ENCODE measurements around the gene RNF103. TPM values are rescaled to one million over a fixed set of nuclear protein-coding genes. Genes with fewer than 3 reads are reported as not detected.
"Not testable (repeated sequence)": the region's sequence is repeated elsewhere in the genome, so short reads cannot be mapped to it uniquely, and the experiment has no call there.

The RNF103 gene
- total and polyA plus RNA-seq, 2 donors (not counting 3 experiments of a cell fraction or from before 2014, with no cell fraction given), result 15.6 to 24.2 TPM

GRCh38 chr2:86589701-86590100 is 34.0 kb downstream of the RNF103 start:
- FAIRE-seq; H3K9ac ChIP-seq (replicated peaks; ENCODE audit: extremely low read depth, insufficient read depth, low read length); H3K9me3 ChIP-seq (replicated peaks; ENCODE audit: control insufficient read depth, insufficient read depth, low read length); dilution Hi-C loops (cut with MboI; ENCODE audit: extremely low pct_ligation_motif_present, low sequenced_read_pairs); H3K4me3 ChIP-seq (replicated peaks in 1 of 3; ENCODE audit: insufficient read depth in 1 of 3, low read depth in 1 of 3, low read length in 3 of 3); POLR2A ChIA-PET; intact Hi-C loops (cut with micrococcal nuclease); H3K27me3 ChIP-seq (ENCODE audit: control insufficient read depth in 2 of 2, insufficient read depth in 2 of 2, low read length in 2 of 2); H3K36me3 ChIP-seq (ENCODE audit: control insufficient read depth in 2 of 2, extremely low read depth in 1 of 2, insufficient read depth in 2 of 2, low read length in 2 of 2); H3K4me2 ChIP-seq (ENCODE audit: insufficient read depth, low read length); BruUV-seq (replicated peaks); CTCF ChIA-PET; H3K27ac ChIP-seq (ENCODE audit: insufficient read depth, low read depth, low read length); H3K9me1 ChIP-seq (replicated peaks; ENCODE audit: control insufficient read depth, extremely low read depth, insufficient read depth, low read length); H4K20me1 ChIP-seq (replicated peaks; ENCODE audit: control insufficient read depth, extremely low read depth, insufficient read depth, low read length); DNase-seq (ENCODE audit: low read depth, low spot score); H3K4me1 ChIP-seq (ENCODE audit: control insufficient read depth, extremely low read depth, insufficient read depth, low read length); H2AFZ ChIP-seq (ENCODE audit: low read depth, low read length); H3K79me2 ChIP-seq (ENCODE audit: control insufficient read depth, insufficient read depth, low read length): not testable (repeated sequence)

DNA sequence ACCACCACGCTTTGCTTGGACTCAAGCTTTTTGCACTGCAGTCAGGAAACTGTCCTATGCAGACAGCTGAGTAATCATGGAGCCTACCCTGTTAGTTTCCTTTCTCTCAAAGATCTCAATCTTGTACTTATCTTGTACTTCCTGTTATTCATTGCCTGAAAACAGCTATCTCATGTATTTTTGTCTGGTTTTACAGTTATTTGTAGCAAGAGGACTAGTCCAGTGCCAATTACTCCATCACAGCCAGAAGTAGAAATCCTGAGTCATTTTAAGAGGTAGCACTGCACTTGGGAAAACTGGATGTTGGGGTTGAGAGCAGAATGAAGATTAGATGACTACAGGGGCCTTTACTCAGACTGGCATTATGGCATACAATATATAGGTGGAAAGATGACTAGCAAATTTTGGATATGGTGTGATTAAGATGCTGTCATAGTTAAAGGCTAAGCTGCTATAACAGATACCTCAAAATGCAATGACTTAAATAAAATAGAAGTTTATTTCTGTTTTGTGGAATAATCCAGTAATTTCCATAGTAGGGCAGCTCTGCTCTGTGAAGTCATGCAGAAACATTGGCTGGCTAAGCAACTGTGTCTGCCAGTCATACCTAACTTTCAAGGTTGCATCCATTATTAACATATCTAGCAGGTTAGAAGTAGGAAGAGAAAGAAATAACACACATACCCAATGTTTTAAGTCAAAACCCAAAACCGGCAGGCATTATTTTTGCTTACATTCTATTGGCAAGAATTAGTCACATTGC is 39.3 kb downstream of the RNF103 start:
- H3K27me3 ChIP-seq (ENCODE audit: control insufficient read depth in 2 of 2, insufficient read depth in 2 of 2, low read length in 2 of 2), result no peaks in the 10 kb centered on the region
- peak; percentile 94 for DNase-seq (ENCODE audit: low read depth, low spot score)
- no peaks in the 10 kb centered on the region for H3K36me3 ChIP-seq (ENCODE audit: control insufficient read depth in 2 of 2, extremely low read depth in 1 of 2, insufficient read depth in 2 of 2, low read length in 2 of 2)
- H3K9me3 ChIP-seq (replicated peaks; ENCODE audit: control insufficient read depth, insufficient read depth, low read length), result no peaks in the 10 kb centered on the region
- H3K9ac ChIP-seq (replicated peaks; ENCODE audit: extremely low read depth, insufficient read depth, low read length), result peak overlapping the region; percentile 67
- dilution Hi-C loops (cut with MboI; ENCODE audit: extremely low pct_ligation_motif_present, low sequenced_read_pairs), result no loop called here
- ChIA-PET CTCF (interaction anchor here (1.2 to 1.3 kb wide), 2 partner anchors 32 to 66 kb away, joined by 3 read pairs; no protein-coding TSS in a partner anchor), POLR2A (interaction anchor here (1.0 to 1.4 kb wide), 3 partner anchors 22 to 38 kb away, joined by 3 to 7 read pairs (median 4); partner anchors contain the start of gene CHMP3)
- FAIRE-seq, result peak; percentile 96
- intact Hi-C loops (cut with micrococcal nuclease), result loop anchor here (1.0 to 2.0 kb wide), 2 partner anchors 21 to 38 kb away; partner anchors contain the start of genes CHMP3 and RNF103
- peaks cover 20% of the 10 kb centered on the region for H3K4me1 ChIP-seq (ENCODE audit: control insufficient read depth, extremely low read depth, insufficient read depth, low read length)
- H4K20me1 ChIP-seq (replicated peaks; ENCODE audit: control insufficient read depth, extremely low read depth, insufficient read depth, low read length), result no peaks in the 10 kb centered on the region
- peak overlapping the region; percentile 6 for H3K4me2 ChIP-seq (ENCODE audit: insufficient read depth, low read length)
- H2AFZ ChIP-seq (ENCODE audit: low read depth, low read length), result peak overlapping the region; percentile 44
- no peaks in the 10 kb centered on the region for H3K79me2 ChIP-seq (ENCODE audit: control insufficient read depth, insufficient read depth, low read length)
- peak; percentile 77 for TF ChIP-seq FOS (IDR thresholded peaks at IDR 0.05; ENCODE audit: borderline replicate concordance, insufficient read depth, low read length)
- TF ChIP-seq, protein P1, sequence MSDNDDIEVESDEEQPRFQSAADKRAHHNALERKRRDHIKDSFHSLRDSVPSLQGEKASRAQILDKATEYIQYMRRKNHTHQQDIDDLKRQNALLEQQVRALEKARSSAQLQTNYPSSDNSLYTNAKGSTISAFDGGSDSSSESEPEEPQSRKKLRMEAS (IDR thresholded peaks at IDR 0.05; ENCODE audit: insufficient read depth, insufficient read length), result no peak
- no peak for TF ChIP-seq MYC (IDR thresholded peaks at IDR 0.05; ENCODE audit: low read depth, low read length)
- TF ChIP-seq POLR2AphosphoS5 (IDR thresholded peaks at IDR 0.05; ENCODE audit: insufficient read depth, low read depth, low read length), result peak; percentile 77
- peak; percentile 98 for TF ChIP-seq GATA2 (IDR thresholded peaks at IDR 0.05; ENCODE audit: insufficient read depth, insufficient read length, low read depth, low read length)
- TF ChIP-seq JUN (IDR thresholded peaks at IDR 0.05; ENCODE audit: borderline replicate concordance, insufficient read depth, insufficient read length, low read depth), result peak; percentile 63
- TF ChIP-seq, protein P2, sequence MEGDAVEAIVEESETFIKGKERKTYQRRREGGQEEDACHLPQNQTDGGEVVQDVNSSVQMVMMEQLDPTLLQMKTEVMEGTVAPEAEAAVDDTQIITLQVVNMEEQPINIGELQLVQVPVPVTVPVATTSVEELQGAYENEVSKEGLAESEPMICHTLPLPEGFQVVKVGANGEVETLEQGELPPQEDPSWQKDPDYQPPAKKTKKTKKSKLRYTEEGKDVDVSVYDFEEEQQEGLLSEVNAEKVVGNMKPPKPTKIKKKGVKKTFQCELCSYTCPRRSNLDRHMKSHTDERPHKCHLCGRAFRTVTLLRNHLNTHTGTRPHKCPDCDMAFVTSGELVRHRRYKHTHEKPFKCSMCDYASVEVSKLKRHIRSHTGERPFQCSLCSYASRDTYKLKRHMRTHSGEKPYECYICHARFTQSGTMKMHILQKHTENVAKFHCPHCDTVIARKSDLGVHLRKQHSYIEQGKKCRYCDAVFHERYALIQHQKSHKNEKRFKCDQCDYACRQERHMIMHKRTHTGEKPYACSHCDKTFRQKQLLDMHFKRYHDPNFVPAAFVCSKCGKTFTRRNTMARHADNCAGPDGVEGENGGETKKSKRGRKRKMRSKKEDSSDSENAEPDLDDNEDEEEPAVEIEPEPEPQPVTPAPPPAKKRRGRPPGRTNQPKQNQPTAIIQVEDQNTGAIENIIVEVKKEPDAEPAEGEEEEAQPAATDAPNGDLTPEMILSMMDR (IDR thresholded peaks at IDR 0.05; ENCODE audit: extremely low read depth in 1 of 2, insufficient read depth in 1 of 2, low read depth in 1 of 2, low read length in 2 of 2), result no peak
- TF ChIP-seq EZH2 (IDR thresholded peaks at IDR 0.05; ENCODE audit: borderline replicate concordance, low read depth, low read length, severe bottlenecking), result no peak
- peak; percentile 22 for TF ChIP-seq POLR2A (IDR thresholded peaks at IDR 0.05; ENCODE audit: low read depth, low read length)
- peak overlapping the region; percentile 94 for H3K27ac ChIP-seq (ENCODE audit: insufficient read depth, low read depth, low read length)
- H3K4me3 ChIP-seq (replicated peaks in 1 of 3; ENCODE audit: insufficient read depth in 1 of 3, low read depth in 1 of 3, low read length in 3 of 3), result no peak overlapping the region
- BruUV-seq (replicated peaks), result no TSS peak
- no peaks in the 10 kb centered on the region for H3K9me1 ChIP-seq (replicated peaks; ENCODE audit: control insufficient read depth, extremely low read depth, insufficient read depth, low read length)

Measured in endothelial cell of umbilical vein (primary cell).